GM10266 (cell line): ENCODE results near the gene UBE2R2.

Source experiments
- DNase-seq: peaks from one replicate; pipeline ENCODE4 v3.0.0; 2012; ENCODE audit errors: extremely low spot score
- TF ChIP-seq, protein P1 (sequence below): IDR thresholded peaks from 2 replicates; pipeline ENCODE4 v1.5.1; 2012; ENCODE audit warnings: mild to moderate bottlenecking, low read depth; ENCODE audit not compliant: control insufficient read depth, insufficient read depth; ENCODE audit errors: missing control alignments

The UBE2R2 gene

DNA sequence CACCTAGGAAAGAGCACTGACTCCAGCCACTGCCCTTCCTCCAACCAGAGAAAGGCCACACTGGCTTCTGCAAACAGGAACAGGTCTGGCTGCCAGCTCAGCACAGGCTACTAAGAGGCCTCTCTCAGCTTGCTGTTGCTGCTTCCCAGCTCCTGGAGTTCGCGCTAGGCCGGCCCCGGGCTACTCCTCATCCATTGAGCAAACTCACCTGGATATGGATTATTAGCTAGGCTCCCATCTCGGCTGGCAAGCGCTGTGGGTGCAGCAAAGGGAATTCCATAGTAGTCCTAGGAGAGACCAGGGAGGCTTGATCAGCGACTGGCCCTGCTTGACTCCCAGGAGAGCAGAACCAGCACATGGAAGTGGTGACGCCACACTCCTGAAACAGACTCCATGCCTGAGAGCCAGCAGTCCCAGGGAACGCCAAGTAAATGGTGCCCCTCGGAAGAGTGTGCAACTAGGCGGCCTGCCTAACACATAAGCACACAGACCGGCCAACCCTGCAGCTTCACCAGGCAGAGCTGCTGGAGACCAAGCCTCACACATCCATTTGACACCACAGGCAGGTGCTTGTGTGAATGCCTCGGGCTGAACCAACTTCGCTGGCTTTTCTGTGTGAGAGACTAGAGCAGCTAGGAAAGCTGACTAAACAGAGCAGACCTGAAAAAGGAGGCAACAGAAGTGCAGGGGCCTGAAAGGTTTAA lies 107.2 kb downstream of the UBE2R2 start:
- TF ChIP-seq, protein P1, sequence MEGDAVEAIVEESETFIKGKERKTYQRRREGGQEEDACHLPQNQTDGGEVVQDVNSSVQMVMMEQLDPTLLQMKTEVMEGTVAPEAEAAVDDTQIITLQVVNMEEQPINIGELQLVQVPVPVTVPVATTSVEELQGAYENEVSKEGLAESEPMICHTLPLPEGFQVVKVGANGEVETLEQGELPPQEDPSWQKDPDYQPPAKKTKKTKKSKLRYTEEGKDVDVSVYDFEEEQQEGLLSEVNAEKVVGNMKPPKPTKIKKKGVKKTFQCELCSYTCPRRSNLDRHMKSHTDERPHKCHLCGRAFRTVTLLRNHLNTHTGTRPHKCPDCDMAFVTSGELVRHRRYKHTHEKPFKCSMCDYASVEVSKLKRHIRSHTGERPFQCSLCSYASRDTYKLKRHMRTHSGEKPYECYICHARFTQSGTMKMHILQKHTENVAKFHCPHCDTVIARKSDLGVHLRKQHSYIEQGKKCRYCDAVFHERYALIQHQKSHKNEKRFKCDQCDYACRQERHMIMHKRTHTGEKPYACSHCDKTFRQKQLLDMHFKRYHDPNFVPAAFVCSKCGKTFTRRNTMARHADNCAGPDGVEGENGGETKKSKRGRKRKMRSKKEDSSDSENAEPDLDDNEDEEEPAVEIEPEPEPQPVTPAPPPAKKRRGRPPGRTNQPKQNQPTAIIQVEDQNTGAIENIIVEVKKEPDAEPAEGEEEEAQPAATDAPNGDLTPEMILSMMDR, result no peak
- DNase-seq, result no peak

DNA sequence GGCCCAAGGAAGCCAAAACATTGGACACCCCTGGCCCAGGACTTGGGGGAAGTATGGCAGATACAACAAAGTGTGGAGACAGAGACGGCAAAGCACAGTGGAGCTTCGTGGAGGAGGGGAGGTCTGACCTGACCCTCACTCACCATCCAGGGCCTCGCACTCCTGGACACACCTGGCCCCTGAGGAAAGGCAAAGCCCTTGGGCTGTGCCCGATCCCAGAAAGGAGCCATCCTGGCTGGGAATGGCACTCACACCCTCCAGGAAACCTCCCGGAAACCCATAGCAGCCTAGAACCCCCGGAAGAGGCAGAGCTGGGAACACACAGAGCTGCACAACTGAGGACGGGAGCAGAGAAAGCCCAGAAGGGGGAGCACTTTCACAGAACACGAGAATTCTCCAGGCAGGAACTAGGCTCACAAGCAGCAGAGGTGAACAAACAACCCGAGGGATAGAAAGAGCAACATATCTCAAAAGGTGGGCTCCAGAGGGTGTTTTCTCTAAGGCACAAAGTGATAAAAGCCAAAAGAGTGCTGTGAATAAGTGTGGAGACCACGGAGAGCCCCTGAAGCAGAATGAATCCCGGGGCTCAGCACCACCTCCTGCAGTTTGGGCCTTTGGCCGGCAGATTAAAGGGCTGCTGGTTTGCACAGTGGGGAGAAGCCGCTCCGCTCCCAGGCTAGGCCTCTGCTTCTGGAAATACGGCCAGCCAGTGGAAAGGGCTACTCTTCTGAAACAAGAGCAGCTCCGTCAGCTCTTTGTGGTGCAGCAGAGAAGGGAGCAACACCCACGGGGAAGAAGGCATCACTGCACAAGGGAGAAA lies 108.2 kb downstream of the UBE2R2 start:
- TF ChIP-seq, protein P1, result peak; percentile 42
- DNase-seq, result peak; percentile 24

DNA sequence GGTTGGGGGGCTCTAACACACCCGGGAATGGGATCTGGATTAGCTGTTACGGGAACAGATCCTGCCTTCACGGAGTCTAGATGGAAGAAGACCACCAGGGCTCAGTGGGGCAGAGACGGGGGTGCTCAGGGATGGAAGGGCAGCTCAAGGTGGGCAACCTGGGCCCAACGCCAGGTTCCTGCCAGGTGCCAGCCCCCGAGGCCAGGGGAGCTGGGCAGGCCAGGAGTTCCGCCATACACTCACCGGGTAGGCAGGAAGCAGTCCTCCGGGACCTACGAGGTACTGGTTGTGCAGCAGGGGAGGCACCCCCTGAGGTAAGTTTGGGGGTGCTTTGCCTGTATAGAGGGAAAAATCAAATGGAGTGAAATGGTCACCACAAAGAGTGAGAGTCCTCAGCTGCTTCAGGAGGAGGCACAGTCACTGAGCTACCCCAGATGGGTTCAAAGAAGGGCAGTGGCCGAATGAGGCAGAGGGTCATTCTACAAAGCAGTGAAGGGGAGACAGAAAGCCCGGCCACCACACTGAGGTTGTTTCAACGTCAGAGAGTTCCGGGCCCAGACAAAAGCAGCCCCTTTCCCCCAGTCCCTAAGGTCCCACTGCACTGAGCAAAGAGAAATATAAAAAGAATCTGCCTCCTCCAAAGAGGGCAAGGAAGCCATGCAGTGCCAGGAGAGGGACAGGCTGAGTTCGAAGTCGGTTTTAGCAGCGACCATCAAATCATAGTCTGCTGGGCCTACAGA lies 110.0 kb downstream of the UBE2R2 start:
- TF ChIP-seq, protein P1, result no peak
- no peak for DNase-seq

DNA sequence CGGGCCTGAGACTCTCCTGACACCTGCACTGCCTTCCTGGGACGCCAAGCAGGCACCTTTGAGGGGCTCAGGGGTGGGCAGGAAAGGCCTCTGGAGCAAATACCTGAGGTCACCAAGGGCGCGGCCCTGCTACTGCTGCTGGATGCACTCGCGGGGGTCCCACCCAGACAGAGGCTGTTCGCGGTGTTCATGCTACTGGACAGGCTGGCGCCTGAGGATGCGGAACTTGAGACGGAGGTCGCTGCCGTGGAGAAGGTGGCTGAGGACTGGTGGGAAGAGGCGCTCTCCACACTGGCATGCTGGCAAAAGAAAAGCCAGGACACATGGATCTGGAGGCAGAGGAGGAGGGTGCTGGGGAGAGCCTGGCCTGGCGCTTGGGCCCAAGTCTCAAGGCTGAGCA lies 110.7 kb downstream of the UBE2R2 start:
- DNase-seq, result no peak
- TF ChIP-seq, protein P1, result no peak

DNA sequence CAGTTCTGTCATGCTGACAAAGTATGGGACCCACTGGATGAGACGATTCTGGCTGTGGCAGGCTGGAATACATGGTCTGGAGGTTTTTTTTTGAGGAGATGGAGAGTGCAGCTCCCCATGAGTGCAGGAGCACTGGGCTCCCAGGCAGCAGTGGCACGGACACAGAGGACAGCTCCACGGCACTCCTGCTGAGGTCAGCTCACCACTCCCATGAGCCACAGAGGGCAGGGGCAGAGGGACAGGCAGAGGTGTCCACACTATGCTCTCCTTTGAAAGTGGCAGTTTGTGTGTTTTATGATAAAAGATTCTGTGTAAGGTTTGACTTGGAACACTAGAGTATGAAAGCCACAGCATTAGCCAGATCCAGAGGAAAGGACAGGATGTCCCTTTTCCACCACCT lies 114.4 kb downstream of the UBE2R2 start:
- no peak for DNase-seq
- TF ChIP-seq, protein P1, result no peak

DNA sequence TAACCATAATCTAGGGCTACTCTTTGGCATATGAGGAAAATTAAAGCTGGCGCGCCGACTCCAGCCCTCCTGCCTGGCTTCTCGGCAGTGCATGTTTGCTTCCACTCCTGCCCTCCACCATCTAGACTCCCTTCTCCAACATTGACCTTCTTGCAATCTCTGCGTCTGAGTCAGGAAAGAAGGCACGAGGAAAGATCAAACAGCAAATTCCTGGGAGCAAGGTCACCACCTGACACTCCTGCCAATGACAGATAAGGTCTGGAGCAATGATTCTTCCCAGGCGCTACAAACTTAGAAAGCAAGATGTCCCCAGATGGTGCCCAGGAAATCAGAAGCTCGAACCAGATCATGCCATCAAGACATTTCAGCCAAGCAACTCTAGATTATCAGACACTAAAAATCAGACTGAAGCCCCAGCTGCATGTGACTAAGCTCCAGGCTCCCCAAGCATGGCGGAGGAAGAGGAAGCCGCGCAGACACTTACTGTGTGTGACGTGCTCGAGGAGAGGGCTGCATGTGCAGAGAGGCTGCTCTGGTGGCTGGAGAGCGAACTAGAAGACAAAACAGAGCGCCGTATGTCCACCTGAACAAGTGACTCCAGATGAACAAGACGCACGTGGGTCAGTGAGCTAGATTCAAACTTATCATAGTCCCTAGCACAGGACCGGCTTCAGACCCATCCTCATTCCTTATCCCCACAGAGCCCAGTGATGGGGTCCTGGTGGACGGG lies 115.3 kb downstream of the UBE2R2 start:
- no peak for DNase-seq
- TF ChIP-seq, protein P1, result no peak
